ENCODE measurements around the gene TRERF1.

GRCh38 chr6:42266538-42266937 lies 185.2 kb downstream of the TRERF1 start:
- no peak for TF ChIP-seq CTCF (IDR thresholded peaks at IDR 0.05)
- no peak for TF ChIP-seq POLR2A (IDR thresholded peaks at IDR 0.05)
